ENCODE results near the gene TMBIM6.
"Not testable (repeated sequence)": the region's sequence is repeated elsewhere in the genome, so short reads cannot be mapped to it uniquely, and the experiment has no call there.

Gene TMBIM6

GRCh38 chr12:49750027-49750995 is 9.0 kb downstream of the TMBIM6 start:
- Histone ChIP-seq H3K9ac (ENCODE audit: low read depth, low read length) (no peak overlapping the region), H3K9me3 (ENCODE audit: insufficient read depth, low read depth, low read length) (no peaks in the 10 kb centered on the region), H3K4me1 (ENCODE audit: insufficient read depth, low read length) (peaks cover 25% of the 10 kb centered on the region), H3K27me3 (ENCODE audit: insufficient read depth, low read length) (no peaks in the 10 kb centered on the region), H3K4me3 (ENCODE audit: low read length) (no peak overlapping the region), H3K27ac (ENCODE audit: low read depth, low read length) (peak overlapping the region; percentile 5; the same call in 1 of the 2 replicates), H3K36me3 (ENCODE audit: insufficient read depth, low read length) (peaks cover 36% of the 10 kb centered on the region)
- WGBS: 75% methylated on average over 5 of the region's 8 CpGs

- peaks cover 25% of the 10 kb centered on the region for H3K4me1 ChIP-seq (ENCODE audit: insufficient read depth, low read length)
- H3K27me3 ChIP-seq (ENCODE audit: insufficient read depth, low read length): no peaks in the 10 kb centered on the region
- H3K9me3 ChIP-seq (ENCODE audit: insufficient read depth, low read depth, low read length): no peaks in the 10 kb centered on the region
- H3K27ac ChIP-seq (ENCODE audit: low read depth, low read length): no peak overlapping the region
- H3K36me3 ChIP-seq (ENCODE audit: insufficient read depth, low read length): peaks cover 43% of the 10 kb centered on the region
- H3K9ac ChIP-seq (ENCODE audit: low read depth, low read length): no peak overlapping the region
- WGBS: 88% methylated on average over 1 of the region's 1 CpG
- H3K4me3 ChIP-seq (ENCODE audit: low read length): no peak overlapping the region
Observed at GRCh38 chr12:49750996-49751393, 9.6 kb downstream of the TMBIM6 start.

- Histone ChIP-seq H3K27me3 (ENCODE audit: insufficient read depth, low read length) (no peaks in the 10 kb centered on the region), H3K27ac (ENCODE audit: low read depth, low read length) (no peak overlapping the region), H3K9ac (ENCODE audit: low read depth, low read length) (no peak overlapping the region), H3K36me3 (ENCODE audit: insufficient read depth, low read length) (peaks cover 81% of the 10 kb centered on the region), H3K4me1 (ENCODE audit: insufficient read depth, low read length) (no peaks in the 10 kb centered on the region), H3K4me3 (ENCODE audit: low read length) (no peak overlapping the region), H3K9me3 (ENCODE audit: insufficient read depth, low read depth, low read length) (no peaks in the 10 kb centered on the region)
- over 99% methylated on average over 4 of the region's 4 CpGs for WGBS
Observed at GRCh38 chr12:49761677-49762467, 20.5 kb downstream of the TMBIM6 start.

GRCh38 chr12:49762468-49762847 is 21.1 kb downstream of the TMBIM6 start:
- Histone ChIP-seq H3K9me3 (ENCODE audit: insufficient read depth, low read depth, low read length) (no peaks in the 10 kb centered on the region), H3K4me3 (ENCODE audit: low read length) (no peak overlapping the region), H3K9ac (ENCODE audit: low read depth, low read length) (no peak overlapping the region), H3K4me1 (ENCODE audit: insufficient read depth, low read length) (no peaks in the 10 kb centered on the region), H3K27me3 (ENCODE audit: insufficient read depth, low read length) (no peaks in the 10 kb centered on the region), H3K27ac (ENCODE audit: low read depth, low read length) (no peak overlapping the region), H3K36me3 (ENCODE audit: insufficient read depth, low read length) (peaks cover 75% of the 10 kb centered on the region)
- WGBS: 96% methylated on average over 5 of the region's 5 CpGs

- Histone ChIP-seq H3K9ac (ENCODE audit: low read depth, low read length) (no peak overlapping the region), H3K36me3 (ENCODE audit: insufficient read depth, low read length) (peaks cover 69% of the 10 kb centered on the region)
Observed at GRCh38 chr12:49763006-49763591, 21.7 kb downstream of the TMBIM6 start.

GRCh38 chr12:49764126-49764525 is 22.8 kb downstream of the TMBIM6 start:
- WGBS: 96% methylated on average over 3 of the region's 3 CpGs
- Histone ChIP-seq H3K27me3 (ENCODE audit: insufficient read depth, low read length) (no peaks in the 10 kb centered on the region), H3K36me3 (ENCODE audit: insufficient read depth, low read length) (peaks cover 58% of the 10 kb centered on the region), H3K9me3 (ENCODE audit: insufficient read depth, low read depth, low read length) (no peaks in the 10 kb centered on the region), H3K4me3 (ENCODE audit: low read length) (no peak overlapping the region), H3K4me1 (ENCODE audit: insufficient read depth, low read length) (no peaks in the 10 kb centered on the region), H3K9ac (ENCODE audit: low read depth, low read length) (no peak overlapping the region), H3K27ac (ENCODE audit: low read depth, low read length) (no peak overlapping the region)

More at GRCh38 chr12:49763006-49763591, 21.7 kb downstream of the TMBIM6 start:
- Histone ChIP-seq H3K4me3 (ENCODE audit: low read length) (no peak overlapping the region), H3K4me1 (ENCODE audit: insufficient read depth, low read length) (no peaks in the 10 kb centered on the region), H3K27me3 (ENCODE audit: insufficient read depth, low read length) (no peaks in the 10 kb centered on the region), H3K27ac (ENCODE audit: low read depth, low read length) (no peak overlapping the region), H3K9me3 (ENCODE audit: insufficient read depth, low read depth, low read length) (no peaks in the 10 kb centered on the region)
- 46% methylated on average over 8 of the region's 8 CpGs for WGBS

- Histone ChIP-seq H3K27ac (ENCODE audit: low read depth, low read length) (no peak overlapping the region), H3K9me3 (ENCODE audit: insufficient read depth, low read depth, low read length) (no peaks in the 10 kb centered on the region), H3K9ac (ENCODE audit: low read depth, low read length) (no peak overlapping the region), H3K27me3 (ENCODE audit: insufficient read depth, low read length) (no peaks in the 10 kb centered on the region), H3K4me3 (ENCODE audit: low read length) (no peak overlapping the region), H3K36me3 (ENCODE audit: insufficient read depth, low read length) (peaks cover 41% of the 10 kb centered on the region), H3K4me1 (ENCODE audit: insufficient read depth, low read length) (no peaks in the 10 kb centered on the region)
- WGBS: 94% methylated on average over 8 of the region's 8 CpGs
Observed at GRCh38 chr12:49766115-49766455, 24.7 kb downstream of the TMBIM6 start.

GRCh38 chr12:49767333-49767732 is 26.0 kb downstream of the TMBIM6 start:
- Histone ChIP-seq H3K27me3 (ENCODE audit: insufficient read depth, low read length) (no peaks in the 10 kb centered on the region), H3K9ac (ENCODE audit: low read depth, low read length) (no peak overlapping the region), H3K4me3 (ENCODE audit: low read length) (no peak overlapping the region), H3K36me3 (ENCODE audit: insufficient read depth, low read length) (peaks cover 28% of the 10 kb centered on the region), H3K9me3 (ENCODE audit: insufficient read depth, low read depth, low read length) (no peaks in the 10 kb centered on the region), H3K4me1 (ENCODE audit: insufficient read depth, low read length) (no peaks in the 10 kb centered on the region), H3K27ac (ENCODE audit: low read depth, low read length) (no peak overlapping the region)
- 79% methylated on average over 4 of the region's 4 CpGs for WGBS

GRCh38 chr12:49773102-49773501 is 31.7 kb downstream of the TMBIM6 start:
- H3K4me3 ChIP-seq (ENCODE audit: low read length); H3K27ac ChIP-seq (ENCODE audit: low read depth, low read length); H3K9ac ChIP-seq (ENCODE audit: low read depth, low read length); H3K9me3 ChIP-seq (ENCODE audit: insufficient read depth, low read depth, low read length); H3K36me3 ChIP-seq (ENCODE audit: insufficient read depth, low read length); H3K27me3 ChIP-seq (ENCODE audit: insufficient read depth, low read length); H3K4me1 ChIP-seq (ENCODE audit: insufficient read depth, low read length): not testable (repeated sequence)
- WGBS: 95% methylated on average over 3 of the region's 7 CpGs

GRCh38 chr12:49776413-49776812 is 35.1 kb downstream of the TMBIM6 start:
- Histone ChIP-seq H3K4me1 (ENCODE audit: insufficient read depth, low read length) (0 out of 2 replicates have a peak, but pooled peaks cover 2% of the 10 kb centered on the region), H3K9me3 (ENCODE audit: insufficient read depth, low read depth, low read length) (no peaks in the 10 kb centered on the region), H3K9ac (ENCODE audit: low read depth, low read length) (no peak overlapping the region), H3K4me3 (ENCODE audit: low read length) (no peak overlapping the region), H3K27ac (ENCODE audit: low read depth, low read length) (no peak overlapping the region), H3K36me3 (ENCODE audit: insufficient read depth, low read length) (no peaks in the 10 kb centered on the region), H3K27me3 (ENCODE audit: insufficient read depth, low read length) (peaks cover 3% of the 10 kb centered on the region; the same call in 1 of the 2 replicates)
- WGBS: 19% methylated on average over 7 of the region's 7 CpGs

- 78% methylated on average over 5 of the region's 5 CpGs for WGBS
- Histone ChIP-seq H3K9me3 (ENCODE audit: insufficient read depth, low read depth, low read length) (no peaks in the 10 kb centered on the region), H3K4me1 (ENCODE audit: insufficient read depth, low read length) (0 out of 2 replicates have a peak, but pooled peaks cover 2% of the 10 kb centered on the region), H3K4me3 (ENCODE audit: low read length) (no peak overlapping the region), H3K27ac (ENCODE audit: low read depth, low read length) (no peak overlapping the region), H3K36me3 (ENCODE audit: insufficient read depth, low read length) (no peaks in the 10 kb centered on the region), H3K9ac (ENCODE audit: low read depth, low read length) (no peak overlapping the region), H3K27me3 (ENCODE audit: insufficient read depth, low read length) (peaks cover 3% of the 10 kb centered on the region; the same call in 1 of the 2 replicates)
Observed at GRCh38 chr12:49776858-49777257, 35.5 kb downstream of the TMBIM6 start.

Data from HUES64 (cell line).